Gastrocnemius medialis (tissue), 4 donors: ENCODE measurements around the gene DNAAF2. TPM values are rescaled to one million over a fixed set of nuclear protein-coding genes. Genes with fewer than 3 reads are reported as not detected.

Experiments
- ATAC-seq, 2 donors: fragments of 150-250 bp; one replicate each; pipeline ENCODE4 v1.9.1; 2016
- DNase-seq, 2 donors: peaks; one replicate each; pipeline ENCODE4 v3.0.0-alpha.2; 2019
- H3K27ac ChIP-seq, 4 donors: fragments of 200-600 bp; sonication (generic); 1 replicate in 1 of 4; 2 replicates in 3 of 4; pipeline ENCODE4 v1.5.1; 2016 to 2018; ENCODE audit warnings: mild to moderate bottlenecking in 2 of 4, moderate library complexity in 1 of 4
- H3K27me3 ChIP-seq, 3 donors: fragments of 200-600 bp; sonication (generic) in 2 of 3; 1 replicate in 1 of 3; 2 replicates in 2 of 3; pipeline versions ENCODE4 v1.5.1 to v1.6.0; 2016 to 2019; ENCODE audit warnings: mild to moderate bottlenecking in 1 of 3, moderate library complexity in 1 of 3
- H3K36me3 ChIP-seq, 2 donors: fragments of 200-600 bp; sonication (generic) in 1 of 2; one replicate each; pipeline ENCODE4 v1.5.1; 2017 to 2018
- H3K4me1 ChIP-seq, 2 donors: fragments of 200-600 bp; sonication (generic) in 1 of 2; one replicate each; pipeline ENCODE4 v1.5.1; 2016 to 2017; ENCODE audit warnings: mild to moderate bottlenecking in 2 of 2
- H3K4me3 ChIP-seq, 4 donors: fragments of 200-600 bp; sonication (generic) in 3 of 4; 1 replicate in 1 of 4; 2 replicates in 3 of 4; pipeline ENCODE4 v1.5.1; 2016 to 2019; ENCODE audit warnings: mild to moderate bottlenecking in 2 of 4
- H3K9me3 ChIP-seq, 3 donors: fragments of 200-600 bp; sonication (generic) in 2 of 3; 1 replicate in 1 of 3; 2 replicates in 2 of 3; pipeline ENCODE4 v1.5.1; 2016 to 2019
- POLR2A ChIP-seq, 2 donors: fragments of 450-650 bp; IDR thresholded peaks; one replicate each; pipeline ENCODE4 v1.6.1; 2017; ENCODE audit warnings: antibody characterized with exemption in 2 of 2, mild to moderate bottlenecking in 2 of 2, moderate library complexity in 2 of 2
- in situ Hi-C, 4 donors: fragments of 200-750 bp; cut with MboI; loops; one replicate each; pipeline versions ENCODE4 v1.15.0 to v1.8.0; 2017; ENCODE audit warnings: low sequenced_read_pairs in 4 of 4
- intact Hi-C: fragments of 100-400 bp; cut with DNase I; formaldehyde crosslinking; loops from one replicate; pipeline ENCODE4 v1.15.1; 2023; ENCODE audit warnings: low total_unique reads
- total RNA-seq, 4 donors: library from RNA; depleted of rRNA; stranded (reverse); fragments of >200 nt; gene quantifications; one replicate each; pipeline versions ENCODE4 v1.1.0 to v1.2.3, GENCODE V29; 2016
- TF ChIP-seq, protein P1 (sequence below), 5 experiments: fragments of 450-650 bp in 3 of 5; fragments of 200-600 bp in 2 of 5; sonication (generic) in 2 of 5; IDR thresholded peaks in 4 of 5; conservative IDR thresholded peaks in 1 of 5; 1 replicate in 4 of 5; 2 replicates in 1 of 5; pipeline ENCODE4 v1.5.1; 2016 to 2019; ENCODE audit warnings: antibody characterized with exemption in 5 of 5, mild to moderate bottlenecking in 3 of 5, moderate library complexity in 3 of 5

Gene DNAAF2
- total RNA-seq, 4 donors from 2014 or later = 5.6 to 8.4 (median 6.9) TPM

GRCh38 chr14:49617852-49618519 is 17.1 kb downstream of the DNAAF2 start:
- Histone ChIP-seq H3K27ac (no peak overlapping the region), H3K27me3 (no peaks in the 10 kb centered on the region), H3K4me1 (peaks cover 19 to 29% of the 10 kb centered on the region in 2 donors), H3K4me3 (no peak overlapping the region), H3K9me3 (no peaks in the 10 kb centered on the region), H3K36me3 (peaks cover 0 to 16% of the 10 kb centered on the region in 2 donors)
- no peak for ATAC-seq
- in situ Hi-C loops (no loop called here), intact Hi-C loops (loop anchor here (10.0 kb wide), 1 partner anchor 1627 kb away; the partner anchor contains the start of gene TMX1)
- TF ChIP-seq, protein P1, sequence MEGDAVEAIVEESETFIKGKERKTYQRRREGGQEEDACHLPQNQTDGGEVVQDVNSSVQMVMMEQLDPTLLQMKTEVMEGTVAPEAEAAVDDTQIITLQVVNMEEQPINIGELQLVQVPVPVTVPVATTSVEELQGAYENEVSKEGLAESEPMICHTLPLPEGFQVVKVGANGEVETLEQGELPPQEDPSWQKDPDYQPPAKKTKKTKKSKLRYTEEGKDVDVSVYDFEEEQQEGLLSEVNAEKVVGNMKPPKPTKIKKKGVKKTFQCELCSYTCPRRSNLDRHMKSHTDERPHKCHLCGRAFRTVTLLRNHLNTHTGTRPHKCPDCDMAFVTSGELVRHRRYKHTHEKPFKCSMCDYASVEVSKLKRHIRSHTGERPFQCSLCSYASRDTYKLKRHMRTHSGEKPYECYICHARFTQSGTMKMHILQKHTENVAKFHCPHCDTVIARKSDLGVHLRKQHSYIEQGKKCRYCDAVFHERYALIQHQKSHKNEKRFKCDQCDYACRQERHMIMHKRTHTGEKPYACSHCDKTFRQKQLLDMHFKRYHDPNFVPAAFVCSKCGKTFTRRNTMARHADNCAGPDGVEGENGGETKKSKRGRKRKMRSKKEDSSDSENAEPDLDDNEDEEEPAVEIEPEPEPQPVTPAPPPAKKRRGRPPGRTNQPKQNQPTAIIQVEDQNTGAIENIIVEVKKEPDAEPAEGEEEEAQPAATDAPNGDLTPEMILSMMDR (IDR thresholded peaks at IDR 0.05 in 4 of 5, conservative IDR thresholded peaks at IDR 0.05 in 1 of 5) = no peak
- no peak for TF ChIP-seq POLR2A (IDR thresholded peaks at IDR 0.05)
- no peak for DNase-seq

DNA sequence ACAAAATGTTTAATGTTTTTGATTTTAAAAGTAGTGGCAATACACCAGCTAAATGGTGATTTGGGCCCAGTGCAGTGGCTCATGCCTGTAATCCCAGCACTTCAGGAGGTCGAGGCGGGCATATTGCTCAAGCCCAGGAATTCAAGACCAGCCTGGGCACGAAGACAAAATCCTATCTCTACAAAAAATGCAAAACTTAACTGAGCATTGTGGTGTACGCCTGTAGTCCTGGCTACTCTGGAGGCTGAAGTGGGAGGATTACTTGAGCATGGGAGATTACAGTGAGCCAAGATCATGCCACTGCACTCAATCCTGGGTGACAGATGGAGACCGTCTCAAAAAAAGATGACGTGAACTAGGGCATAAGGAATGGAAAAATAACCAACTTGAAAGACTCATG is 19.3 kb downstream of the DNAAF2 start:
- no peak for DNase-seq
- Histone ChIP-seq H3K27ac (no peak overlapping the region), H3K4me1 (peaks cover 5 to 13% of the 10 kb centered on the region in 2 donors), H3K9me3 (no peaks in the 10 kb centered on the region), H3K36me3 (peaks cover 0 to 16% of the 10 kb centered on the region in 2 donors), H3K27me3 (no peaks in the 10 kb centered on the region), H3K4me3 (no peak overlapping the region)
- TF ChIP-seq, protein P1 (IDR thresholded peaks at IDR 0.05 in 4 of 5, conservative IDR thresholded peaks at IDR 0.05 in 1 of 5) = no peak
- TF ChIP-seq POLR2A (IDR thresholded peaks at IDR 0.05) = no peak
- in situ Hi-C loops (no loop called here), intact Hi-C loops (loop anchor here (10.0 kb wide), 1 partner anchor 1629 kb away; the partner anchor contains the start of gene TMX1)
- no peak for ATAC-seq

- H3K36me3 ChIP-seq = peaks cover 0 to 16% of the 10 kb centered on the region in 2 donors
- intact Hi-C loops (loop anchor here (10.0 kb wide), 1 partner anchor 1631 kb away; the partner anchor contains the start of gene TMX1), in situ Hi-C loops (no loop called here)
- H3K4me1 ChIP-seq = peaks cover 2 to 6% of the 10 kb centered on the region in 2 donors
- no peaks in the 10 kb centered on the region for H3K27me3 ChIP-seq
- no peak overlapping the region for H3K27ac ChIP-seq
- TF ChIP-seq, protein P1 (IDR thresholded peaks at IDR 0.05 in 4 of 5, conservative IDR thresholded peaks at IDR 0.05 in 1 of 5) = no peak
- DNase-seq (no peak), ATAC-seq (no peak)
- no peaks in the 10 kb centered on the region for H3K9me3 ChIP-seq
- H3K4me3 ChIP-seq = no peak overlapping the region
Observed at GRCh38 chr14:49614196-49614595, 20.8 kb downstream of the DNAAF2 start.

- DNase-seq = no peak
- intact Hi-C loops (loop anchor here (10.0 kb wide), 1 partner anchor 1632 kb away; the partner anchor contains the start of gene TMX1), in situ Hi-C loops (no loop called here)
Observed at GRCh38 chr14:49612671-49613070, 22.4 kb downstream of the DNAAF2 start.

More at GRCh38 chr14:49612671-49613070, 22.4 kb downstream of the DNAAF2 start:
- peaks cover 0 to under 1% of the 10 kb centered on the region in 2 donors for H3K36me3 ChIP-seq
- no peaks in the 10 kb centered on the region for H3K9me3 ChIP-seq
- H3K4me3 ChIP-seq = no peak overlapping the region
- H3K4me1 ChIP-seq = no peaks in the 10 kb centered on the region
- no peak overlapping the region for H3K27ac ChIP-seq
- TF ChIP-seq POLR2A (IDR thresholded peaks at IDR 0.05) = no peak
- TF ChIP-seq, protein P1 (IDR thresholded peaks at IDR 0.05 in 4 of 5, conservative IDR thresholded peaks at IDR 0.05 in 1 of 5) = no peak
- no peaks in the 10 kb centered on the region for H3K27me3 ChIP-seq
- no peak for ATAC-seq
